Kidney epithelial cell (primary cell): Measurements from ENCODE around the gene SUV39H2. TPM values are rescaled to one million over a fixed set of nuclear protein-coding genes. Genes with fewer than 3 reads are reported as not detected.
"Not testable (repeated sequence)": the region's sequence is repeated elsewhere in the genome, so short reads cannot be mapped to it uniquely, and the experiment has no call there.

Experiments
- DNase-seq: peaks from one replicate; pipeline ENCODE4 v3.0.0-alpha.2; 2010; ENCODE audit warnings: low read depth
- H3K27me3 ChIP-seq: 2 replicates; pipeline ENCODE4 v1.6.0; 2011; ENCODE audit warnings: low read length; ENCODE audit not compliant: control insufficient read depth, insufficient read depth
- H3K36me3 ChIP-seq: 2 replicates; pipeline ENCODE4 v1.5.1; 2011; ENCODE audit warnings: low read length; ENCODE audit not compliant: control insufficient read depth, insufficient read depth
- H3K4me3 ChIP-seq: 2 replicates; pipeline ENCODE4 v1.5.1; 2011; ENCODE audit warnings: low read depth, mild to moderate bottlenecking, control low read depth, low read length
- total RNA-seq: library from RNA; depleted of rRNA; stranded (reverse); fragments of >200 nt; gene quantifications from 2 replicates; pipeline ENCODE4 v1.2.3, GENCODE V29; 2015
- TF ChIP-seq, protein P1 (sequence below): IDR thresholded peaks from 2 replicates; pipeline ENCODE4 v1.5.1; 2011; ENCODE audit warnings: mild to moderate bottlenecking, moderate library complexity, low read length, control low read depth, inconsistent platforms; ENCODE audit not compliant: insufficient read depth, poor library complexity, severe bottlenecking

Gene SUV39H2
- total RNA-seq, 1 donor from 2014 or later = 11.7 TPM

DNA sequence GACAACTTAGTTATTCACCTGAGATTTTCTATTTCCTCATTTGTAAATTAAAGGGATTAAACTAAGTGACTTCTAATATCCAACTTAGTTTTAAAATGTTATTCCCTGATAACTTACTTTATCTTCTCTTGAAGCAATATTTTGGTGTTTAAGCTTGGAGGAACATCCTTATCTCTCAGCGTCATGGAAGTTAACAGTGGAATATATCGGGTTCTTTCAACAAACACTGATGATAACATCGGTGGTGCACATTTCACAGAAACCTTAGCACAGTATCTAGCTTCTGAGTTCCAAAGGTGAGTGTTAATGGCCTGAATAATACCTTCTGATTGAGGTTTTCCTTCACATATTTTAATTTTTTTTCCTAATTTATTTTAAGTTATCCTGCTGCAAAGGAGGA lies 26.4 kb upstream of the SUV39H2 start:
- TF ChIP-seq, protein P1, sequence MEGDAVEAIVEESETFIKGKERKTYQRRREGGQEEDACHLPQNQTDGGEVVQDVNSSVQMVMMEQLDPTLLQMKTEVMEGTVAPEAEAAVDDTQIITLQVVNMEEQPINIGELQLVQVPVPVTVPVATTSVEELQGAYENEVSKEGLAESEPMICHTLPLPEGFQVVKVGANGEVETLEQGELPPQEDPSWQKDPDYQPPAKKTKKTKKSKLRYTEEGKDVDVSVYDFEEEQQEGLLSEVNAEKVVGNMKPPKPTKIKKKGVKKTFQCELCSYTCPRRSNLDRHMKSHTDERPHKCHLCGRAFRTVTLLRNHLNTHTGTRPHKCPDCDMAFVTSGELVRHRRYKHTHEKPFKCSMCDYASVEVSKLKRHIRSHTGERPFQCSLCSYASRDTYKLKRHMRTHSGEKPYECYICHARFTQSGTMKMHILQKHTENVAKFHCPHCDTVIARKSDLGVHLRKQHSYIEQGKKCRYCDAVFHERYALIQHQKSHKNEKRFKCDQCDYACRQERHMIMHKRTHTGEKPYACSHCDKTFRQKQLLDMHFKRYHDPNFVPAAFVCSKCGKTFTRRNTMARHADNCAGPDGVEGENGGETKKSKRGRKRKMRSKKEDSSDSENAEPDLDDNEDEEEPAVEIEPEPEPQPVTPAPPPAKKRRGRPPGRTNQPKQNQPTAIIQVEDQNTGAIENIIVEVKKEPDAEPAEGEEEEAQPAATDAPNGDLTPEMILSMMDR = no peak
- Histone ChIP-seq H3K4me3 (no peak overlapping the region), H3K27me3 (no peaks in the 10 kb centered on the region), H3K36me3 (no peaks in the 10 kb centered on the region)
- no peak for DNase-seq

DNA sequence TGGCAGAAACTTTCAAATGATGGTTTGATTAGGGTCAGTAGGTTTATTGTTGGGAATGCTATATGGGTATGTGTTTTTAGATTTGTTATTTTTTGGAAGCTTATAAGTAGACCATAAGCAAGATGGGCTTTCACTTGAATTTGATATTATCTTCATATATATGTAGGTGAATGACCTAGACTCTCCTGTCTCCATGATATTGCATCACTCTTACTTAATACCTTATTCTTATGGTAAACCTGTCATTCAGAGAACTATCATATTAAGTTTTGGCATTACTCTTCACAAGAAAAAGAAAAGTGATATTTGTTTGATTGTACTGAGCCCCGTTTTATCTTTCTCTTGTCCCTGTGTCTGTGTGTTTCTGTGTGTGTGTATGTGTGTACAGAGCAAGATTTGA lies 23.2 kb upstream of the SUV39H2 start:
- Histone ChIP-seq H3K36me3 (peaks cover 2% of the 10 kb centered on the region), H3K27me3 (no peaks in the 10 kb centered on the region), H3K4me3 (no peak overlapping the region)
- TF ChIP-seq, protein P1 = no peak
- no peak for DNase-seq

DNA sequence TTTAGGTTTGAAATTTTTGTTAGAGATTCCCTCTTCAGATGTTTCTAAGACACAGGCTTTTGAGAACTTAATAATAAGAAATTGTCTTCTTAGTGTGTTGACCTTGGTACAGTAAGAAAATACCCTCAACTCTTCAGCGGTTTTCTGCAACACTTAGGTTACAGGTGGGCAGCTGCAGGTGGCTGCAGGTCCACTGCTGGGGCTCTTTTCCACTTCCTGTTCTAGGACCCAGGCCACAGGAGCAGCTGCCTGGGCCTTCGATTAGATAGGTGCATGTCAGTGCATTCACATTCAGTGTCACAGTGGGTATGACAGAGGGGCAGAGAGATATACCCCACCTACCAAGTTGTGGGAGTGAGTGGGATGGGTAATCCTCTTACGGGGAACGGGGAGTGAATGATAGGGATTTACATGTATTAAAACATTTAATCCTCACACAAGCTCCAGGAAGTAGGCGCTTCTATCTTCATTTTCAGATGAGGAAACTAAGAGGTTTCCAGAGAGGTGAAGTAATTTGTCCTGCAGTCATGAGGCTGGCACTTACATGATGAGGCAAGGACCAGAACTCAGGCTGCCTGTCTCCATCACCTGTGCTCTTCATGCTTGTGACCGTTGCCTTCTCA lies 20.2 kb upstream of the SUV39H2 start:
- no peak overlapping the region for H3K4me3 ChIP-seq
- no peak for DNase-seq
- peaks cover 2% of the 10 kb centered on the region for H3K36me3 ChIP-seq
- H3K27me3 ChIP-seq = no peaks in the 10 kb centered on the region
- TF ChIP-seq, protein P1 = no peak

DNA sequence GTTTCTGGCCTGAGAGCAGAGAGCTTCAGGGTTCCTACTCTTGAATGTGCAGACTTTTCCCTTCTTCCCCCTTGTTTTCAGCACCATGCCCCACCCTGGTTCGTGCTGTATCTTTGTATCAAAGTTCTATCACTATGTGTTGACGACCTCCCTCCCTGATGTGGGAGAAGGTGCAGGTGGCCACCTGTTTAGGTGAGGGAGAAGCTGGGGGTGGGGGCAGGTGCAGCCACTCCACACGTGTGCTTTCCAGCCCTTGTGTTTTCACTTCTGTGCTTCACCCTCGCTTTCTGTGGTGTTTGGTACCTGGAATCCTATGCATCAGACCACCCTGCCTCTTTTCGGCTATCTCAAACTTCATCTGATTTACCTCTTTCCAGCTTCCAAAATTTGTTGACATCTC lies 19.6 kb upstream of the SUV39H2 start:
- Histone ChIP-seq H3K36me3 (peaks cover 2% of the 10 kb centered on the region), H3K4me3 (no peak overlapping the region), H3K27me3 (no peaks in the 10 kb centered on the region)
- TF ChIP-seq, protein P1 = no peak
- DNase-seq = no peak

DNA sequence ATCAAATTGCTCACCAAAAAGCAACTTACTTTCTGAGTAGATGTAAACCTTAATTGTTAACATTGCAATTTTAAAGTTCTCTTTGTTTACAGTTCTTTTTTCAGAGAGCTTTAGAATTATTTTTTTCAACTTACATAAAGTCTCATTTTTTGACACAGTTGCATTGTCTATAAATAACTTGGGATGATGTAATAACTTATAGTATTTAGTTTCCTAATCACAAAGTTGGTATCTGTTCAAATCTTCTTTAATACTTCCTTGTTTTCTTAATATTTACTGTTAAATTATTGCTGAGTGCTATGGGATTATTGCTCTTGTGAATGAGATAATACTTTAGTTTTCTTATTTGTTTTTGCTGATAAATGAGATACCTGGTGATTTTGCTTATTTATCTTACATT lies 18.9 kb upstream of the SUV39H2 start:
- no peaks in the 10 kb centered on the region for H3K27me3 ChIP-seq
- DNase-seq = no peak
- TF ChIP-seq, protein P1 = no peak
- H3K4me3 ChIP-seq = no peak overlapping the region
- peaks cover 2% of the 10 kb centered on the region for H3K36me3 ChIP-seq

DNA sequence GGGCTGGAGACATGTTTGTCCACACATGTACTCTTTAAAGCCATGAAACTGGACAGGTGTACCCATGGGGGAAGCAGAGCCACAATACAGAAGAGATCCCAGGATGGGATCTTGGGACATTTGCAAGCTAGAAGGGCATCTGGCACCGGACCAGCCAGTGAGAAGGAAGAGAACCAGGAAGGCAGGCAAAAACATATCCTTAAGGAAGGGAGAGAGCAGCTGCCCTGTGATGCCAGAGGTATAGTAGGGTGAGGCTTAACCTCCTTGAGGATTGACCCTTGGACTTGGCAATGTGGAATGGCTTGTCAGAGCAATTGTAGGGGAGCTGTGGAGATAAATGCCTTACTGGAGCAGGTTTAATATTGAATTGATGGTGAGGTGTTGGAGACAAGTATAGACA lies 17.9 kb upstream of the SUV39H2 start:
- Histone ChIP-seq H3K36me3 (peaks cover 2% of the 10 kb centered on the region), H3K4me3 (no peak overlapping the region), H3K27me3 (no peaks in the 10 kb centered on the region)
- DNase-seq = no peak
- TF ChIP-seq, protein P1 = no peak

DNA sequence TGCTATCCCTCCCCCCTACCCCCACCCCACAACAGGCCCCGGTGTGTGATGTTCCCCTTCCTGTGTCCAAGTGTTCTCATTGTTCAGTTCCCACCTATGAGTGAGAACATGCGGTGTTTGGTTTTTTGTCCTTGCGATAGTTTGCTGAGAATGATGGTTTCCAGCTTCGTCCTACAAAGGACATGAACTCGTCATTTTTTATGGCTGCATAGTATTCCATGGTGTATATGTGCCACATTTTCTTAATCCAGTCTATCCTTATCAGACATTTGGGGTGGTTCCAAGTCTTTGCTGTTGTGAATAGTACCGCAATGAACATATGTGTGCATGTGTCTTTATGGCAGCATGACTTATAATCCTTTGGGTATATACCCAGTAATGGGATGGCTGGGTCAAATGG lies 14.2 kb upstream of the SUV39H2 start:
- DNase-seq, H3K4me3 ChIP-seq, H3K36me3 ChIP-seq, H3K27me3 ChIP-seq: not testable (repeated sequence)

DNA sequence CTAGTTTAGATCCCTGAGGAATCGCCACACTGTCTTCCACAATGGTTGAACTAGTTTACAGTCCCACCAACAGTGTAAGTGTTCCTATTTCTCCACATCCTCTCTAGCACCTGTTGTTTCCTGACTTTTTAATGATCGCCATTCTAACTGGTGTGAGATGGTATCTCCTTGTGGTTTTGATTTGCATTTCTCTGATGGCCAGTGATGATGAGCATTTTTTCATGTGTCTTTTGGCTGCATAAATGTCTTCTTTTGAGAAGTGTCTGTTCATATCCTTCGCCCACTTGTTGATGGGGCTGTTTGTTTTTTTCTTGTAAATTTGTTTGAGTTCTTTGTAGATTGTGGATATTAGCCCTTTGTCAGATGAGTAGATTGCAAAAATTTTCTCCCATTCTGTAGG lies 13.8 kb upstream of the SUV39H2 start:
- not testable (repeated sequence) for H3K4me3 ChIP-seq, H3K36me3 ChIP-seq, DNase-seq, H3K27me3 ChIP-seq
